Measurements from ENCODE around the gene JMJD1C. TPM values are rescaled to one million over a fixed set of nuclear protein-coding genes. Genes with fewer than 3 reads are reported as not detected.

Gene JMJD1C
- total RNA-seq, 1 experiment from 2014 or later = 139 TPM

- Histone ChIP-seq H3K4me1 (ENCODE audit: insufficient read depth, low read length) (no peaks in the 10 kb centered on the region), H3K4me3 (ENCODE audit: low read length) (no peak overlapping the region), H3K79me2 (ENCODE audit: low read length) (no peaks in the 10 kb centered on the region), H3K9me2 (replicated peaks; ENCODE audit: low read length) (no peaks in the 10 kb centered on the region), H3K36me3 (ENCODE audit: low read depth, low read length) (peaks cover 89% of the 10 kb centered on the region), H3K4me2 (ENCODE audit: low read length) (no peak overlapping the region), H3K9ac (ENCODE audit: low read length) (no peak overlapping the region), H3K27me3 (ENCODE audit: low read length) (no peaks in the 10 kb centered on the region), H3F3A (ENCODE audit: low read length, unreplicated experiment) (peaks cover 8% of the 10 kb centered on the region), H3K9me3 (ENCODE audit: low read length) (no peaks in the 10 kb centered on the region), H4K20me1 (ENCODE audit: low read length) (peaks cover 6% of the 10 kb centered on the region), H3K27ac (ENCODE audit: low read length) (no peak overlapping the region), H2AFZ (ENCODE audit: low read length) (no peak overlapping the region)
- no peak for TF ChIP-seq CTCF (conservative IDR thresholded peaks at IDR 0.05; ENCODE audit: low read depth, low read length)
- no peak for TF ChIP-seq EZH2 (IDR thresholded peaks at IDR 0.05; ENCODE audit: low read length, unreplicated experiment)
- no peak for TF ChIP-seq EZH2phosphoT487 (IDR thresholded peaks at IDR 0.05; ENCODE audit: borderline replicate concordance, low read length)
- ChIA-PET POLR2A (ENCODE audit: unreplicated experiment) (no interaction called here), CTCF (interaction anchor here (1.0 kb wide), 1 partner anchor 549 kb away, joined by 3 read pairs; no protein-coding TSS in a partner anchor)
- ATAC-seq (no peak), DNase-seq (no peak)
- intact Hi-C loops (cut with micrococcal nuclease) = no loop called here
- no TSS peak for BruUV-seq (replicated peaks)
Observed at GRCh38 chr10:63171255-63171855, 294.4 kb downstream of the JMJD1C start.

GRCh38 chr10:63169624-63170023 is 296.2 kb downstream of the JMJD1C start:
- no peak for DNase-seq
- Histone ChIP-seq H3K9me3 (ENCODE audit: low read length) (no peaks in the 10 kb centered on the region), H3F3A (ENCODE audit: low read length, unreplicated experiment) (peaks cover 8% of the 10 kb centered on the region), H2AFZ (ENCODE audit: low read length) (no peak overlapping the region), H3K36me3 (ENCODE audit: low read depth, low read length) (peaks cover 82% of the 10 kb centered on the region), H4K20me1 (ENCODE audit: low read length) (peaks cover 6% of the 10 kb centered on the region), H3K9ac (ENCODE audit: low read length) (no peak overlapping the region), H3K27ac (ENCODE audit: low read length) (no peak overlapping the region), H3K4me2 (ENCODE audit: low read length) (no peak overlapping the region), H3K9me2 (replicated peaks; ENCODE audit: low read length) (no peaks in the 10 kb centered on the region), H3K79me2 (ENCODE audit: low read length) (no peaks in the 10 kb centered on the region), H3K4me1 (ENCODE audit: insufficient read depth, low read length) (no peaks in the 10 kb centered on the region), H3K4me3 (ENCODE audit: low read length) (no peak overlapping the region), H3K27me3 (ENCODE audit: low read length) (no peaks in the 10 kb centered on the region)
- ChIA-PET CTCF (no interaction called here), POLR2A (ENCODE audit: unreplicated experiment) (no interaction called here)
- intact Hi-C loops (cut with micrococcal nuclease) = loop anchor here (5.0 kb wide), 1 partner anchor 418 kb away; no protein-coding TSS in a partner anchor
- no peak for ATAC-seq
- no peak for TF ChIP-seq CTCF (conservative IDR thresholded peaks at IDR 0.05; ENCODE audit: low read depth, low read length)
- no TSS peak for BruUV-seq (replicated peaks)

GRCh38 chr10:63168821-63169462 is 296.8 kb downstream of the JMJD1C start:
- Histone ChIP-seq H3K27me3 (ENCODE audit: low read length) (no peaks in the 10 kb centered on the region), H3F3A (ENCODE audit: low read length, unreplicated experiment) (peaks cover 8% of the 10 kb centered on the region), H3K4me3 (ENCODE audit: low read length) (no peak overlapping the region), H3K9me3 (ENCODE audit: low read length) (no peaks in the 10 kb centered on the region), H3K4me1 (ENCODE audit: insufficient read depth, low read length) (no peaks in the 10 kb centered on the region), H3K9ac (ENCODE audit: low read length) (no peak overlapping the region), H3K4me2 (ENCODE audit: low read length) (no peak overlapping the region), H2AFZ (ENCODE audit: low read length) (no peak overlapping the region), H3K27ac (ENCODE audit: low read length) (no peak overlapping the region), H3K79me2 (ENCODE audit: low read length) (no peaks in the 10 kb centered on the region), H3K9me2 (replicated peaks; ENCODE audit: low read length) (no peaks in the 10 kb centered on the region), H3K36me3 (ENCODE audit: low read depth, low read length) (peaks cover 77% of the 10 kb centered on the region), H4K20me1 (ENCODE audit: low read length) (peaks cover 6% of the 10 kb centered on the region)
- no peak for ATAC-seq
- BruUV-seq (replicated peaks) = no TSS peak
- no peak for DNase-seq
- ChIA-PET POLR2A (ENCODE audit: unreplicated experiment) (no interaction called here), CTCF (interaction anchor here (0.6 kb wide), 1 partner anchor 72 kb away, joined by 3 read pairs; no protein-coding TSS in a partner anchor)
- intact Hi-C loops (cut with micrococcal nuclease) = loop anchor here (5.0 kb wide), 1 partner anchor 418 kb away; no protein-coding TSS in a partner anchor
- no peak for TF ChIP-seq CTCF (conservative IDR thresholded peaks at IDR 0.05; ENCODE audit: low read depth, low read length)
- TF ChIP-seq EZH2phosphoT487 (IDR thresholded peaks at IDR 0.05; ENCODE audit: borderline replicate concordance, low read length) = no peak
- no peak for TF ChIP-seq EZH2 (IDR thresholded peaks at IDR 0.05; ENCODE audit: low read length, unreplicated experiment)

All from PC-3 (cell line).